PC-3 (cell line): ENCODE measurements around the gene TUBA4B. TPM values are rescaled to one million over a fixed set of nuclear protein-coding genes. Genes with fewer than 3 reads are reported as not detected.

Experiments
- ATAC-seq: fragments of 200-7000 bp; cut with Tn5 transposase; 2 replicates; pipeline ENCODE4 v1.9.1; 2020; ENCODE audit warnings: mild to moderate bottlenecking, moderate library complexity
- BruUV-seq: library from RNA; stranded (reverse); fragments of 400-500 nt; replicated peaks from 2 replicates; lab custom pipeline; 2021; lab: Mats Ljungman, UMichigan
- CTCF ChIA-PET: fragments of 300-600 bp; sonication (Branson Sonifier 250); formaldehyde crosslinking; loops from one replicate; lab custom pipeline; 2022; ENCODE audit warnings: antibody characterized with exemption; lab: Charles Lee
- POLR2A ChIA-PET: fragments of 300-600 bp; sonication (Branson Sonifier 250); formaldehyde crosslinking; loops from one replicate; lab custom pipeline; 2022; ENCODE audit warnings: antibody characterized with exemption; ENCODE audit not compliant: unreplicated experiment; lab: Charles Lee
- DNase-seq: peaks from one replicate; pipeline ENCODE4 v3.0.0-alpha.2; 2015
- H2AFZ ChIP-seq: fragments of 300-600 bp; sonication (generic); 2 replicates; pipeline ENCODE4 v1.6.0; 2016; ENCODE audit warnings: antibody characterized with exemption, low read length
- H3F3A ChIP-seq: fragments of 300-600 bp; sonication (generic); one replicate; pipeline ENCODE4 v1.6.0; 2017; ENCODE audit warnings: antibody characterized with exemption, low read length, control low read depth, mild to moderate bottlenecking; ENCODE audit not compliant: unreplicated experiment
- H3K27ac ChIP-seq: fragments of 300-600 bp; sonication (generic); 2 replicates; pipeline ENCODE4 v1.5.1; 2016; ENCODE audit warnings: mild to moderate bottlenecking, low read length
- H3K27me3 ChIP-seq: fragments of 300-600 bp; sonication (generic); 2 replicates; pipeline ENCODE4 v1.6.1; 2016; ENCODE audit warnings: low read length, mixed read lengths
- H3K36me3 ChIP-seq: fragments of 300-600 bp; sonication (generic); 2 replicates; pipeline ENCODE4 v1.6.1; 2016; ENCODE audit warnings: low read depth, mixed run types, low read length, mixed read lengths
- H3K4me1 ChIP-seq: fragments of 300-600 bp; sonication (generic); 2 replicates; pipeline ENCODE4 v1.5.1; 2016; ENCODE audit warnings: low read length; ENCODE audit not compliant: insufficient read depth
- H3K4me2 ChIP-seq: fragments of 300-600 bp; sonication (generic); 2 replicates; pipeline ENCODE4 v1.6.0; 2016; ENCODE audit warnings: low read length
- H3K4me3 ChIP-seq: fragments of 300-600 bp; sonication (generic); 2 replicates; pipeline ENCODE4 v1.5.1; 2016; ENCODE audit warnings: mild to moderate bottlenecking, low read length, mixed read lengths
- H3K79me2 ChIP-seq: fragments of 300-600 bp; sonication (generic); 2 replicates; pipeline ENCODE4 v1.6.1; 2017; ENCODE audit warnings: low read length, mixed read lengths
- H3K9ac ChIP-seq: fragments of 300-600 bp; sonication (generic); 2 replicates; pipeline ENCODE4 v1.6.0; 2016; ENCODE audit warnings: mild to moderate bottlenecking, low read length
- H3K9me2 ChIP-seq: fragments of 300-600 bp; sonication (generic); replicated peaks from 2 replicates; pipeline ENCODE4 v1.6.1; 2016; ENCODE audit warnings: mixed run types, low read length, mixed read lengths
- H3K9me3 ChIP-seq: fragments of 300-600 bp; sonication (generic); 2 replicates; pipeline ENCODE4 v1.6.1; 2016; ENCODE audit warnings: low read length, mixed read lengths
- H4K20me1 ChIP-seq: fragments of 300-600 bp; sonication (generic); 2 replicates; pipeline ENCODE4 v1.6.1; 2016; ENCODE audit warnings: low read length, mixed read lengths
- EZH2 ChIP-seq: fragments of 300-600 bp; sonication (generic); IDR thresholded peaks from one replicate; pipeline ENCODE4 v1.6.1; 2017; ENCODE audit warnings: antibody characterized with exemption, mild to moderate bottlenecking, low read length; ENCODE audit not compliant: unreplicated experiment
- EZH2phosphoT487 ChIP-seq: fragments of 300-600 bp; sonication (generic); IDR thresholded peaks from 2 replicates; pipeline ENCODE4 v1.6.1; 2018; ENCODE audit warnings: mild to moderate bottlenecking, antibody characterized with exemption, low read length, borderline replicate concordance
- intact Hi-C: fragments of 100-400 bp; cut with micrococcal nuclease; formaldehyde crosslinking; loops from 2 replicates; pipeline ENCODE4 v1.9.0; 2023
- total RNA-seq: library from RNA; depleted of rRNA; stranded (reverse); fragments of >200 nt; gene quantifications from 2 replicates; pipeline ENCODE4 v1.2.3, GENCODE V29; 2014
- TF ChIP-seq, protein P1 (sequence below): fragments of 300-600 bp; sonication (generic); conservative IDR thresholded peaks from 2 replicates; pipeline ENCODE4 v1.5.1; 2017; ENCODE audit warnings: antibody characterized with exemption, low read depth, mild to moderate bottlenecking, low read length

The TUBA4B gene
- total RNA-seq, 1 experiment from 2014 or later, result not detected

DNA sequence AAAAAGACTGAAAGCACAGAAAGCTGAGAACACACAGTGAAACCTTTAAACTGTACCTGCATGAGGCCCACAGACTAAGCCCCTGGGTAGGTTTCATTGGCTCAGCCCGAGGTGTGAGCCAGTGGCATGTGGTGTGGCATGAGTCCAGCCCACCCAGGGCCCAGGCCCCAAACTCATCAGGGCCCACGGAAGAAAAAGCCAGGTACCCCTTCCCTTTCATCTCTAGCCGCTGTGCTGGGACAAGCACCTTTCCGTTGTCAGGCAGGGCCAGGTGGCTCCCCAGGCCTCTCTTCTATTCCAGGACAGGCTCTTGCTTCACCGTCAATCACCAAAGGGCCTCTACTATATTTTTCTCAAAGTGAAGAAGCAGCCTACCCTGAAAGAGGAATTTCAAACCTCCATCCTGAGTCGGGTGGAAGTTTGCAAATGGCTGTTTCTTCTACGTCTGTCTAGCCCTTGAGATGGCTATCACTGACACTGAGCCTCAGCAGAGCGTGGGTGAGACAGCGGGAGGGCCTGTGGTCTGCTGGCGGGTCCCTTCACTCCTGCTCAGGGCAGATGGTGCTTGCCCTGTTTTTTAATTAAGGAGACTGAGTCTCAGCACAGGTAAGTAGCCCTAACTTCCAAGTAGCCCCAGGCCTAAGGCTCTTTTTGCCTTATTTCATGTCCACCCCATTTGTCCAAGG lies 34.7 kb downstream of the TUBA4B start:
- ChIA-PET POLR2A (interaction anchor here (0.6 kb wide), 1 partner anchor 66 kb away, joined by 6 read pairs; no protein-coding TSS in a partner anchor), CTCF (no interaction called here)
- no peak for TF ChIP-seq EZH2
- TF ChIP-seq, protein P1, sequence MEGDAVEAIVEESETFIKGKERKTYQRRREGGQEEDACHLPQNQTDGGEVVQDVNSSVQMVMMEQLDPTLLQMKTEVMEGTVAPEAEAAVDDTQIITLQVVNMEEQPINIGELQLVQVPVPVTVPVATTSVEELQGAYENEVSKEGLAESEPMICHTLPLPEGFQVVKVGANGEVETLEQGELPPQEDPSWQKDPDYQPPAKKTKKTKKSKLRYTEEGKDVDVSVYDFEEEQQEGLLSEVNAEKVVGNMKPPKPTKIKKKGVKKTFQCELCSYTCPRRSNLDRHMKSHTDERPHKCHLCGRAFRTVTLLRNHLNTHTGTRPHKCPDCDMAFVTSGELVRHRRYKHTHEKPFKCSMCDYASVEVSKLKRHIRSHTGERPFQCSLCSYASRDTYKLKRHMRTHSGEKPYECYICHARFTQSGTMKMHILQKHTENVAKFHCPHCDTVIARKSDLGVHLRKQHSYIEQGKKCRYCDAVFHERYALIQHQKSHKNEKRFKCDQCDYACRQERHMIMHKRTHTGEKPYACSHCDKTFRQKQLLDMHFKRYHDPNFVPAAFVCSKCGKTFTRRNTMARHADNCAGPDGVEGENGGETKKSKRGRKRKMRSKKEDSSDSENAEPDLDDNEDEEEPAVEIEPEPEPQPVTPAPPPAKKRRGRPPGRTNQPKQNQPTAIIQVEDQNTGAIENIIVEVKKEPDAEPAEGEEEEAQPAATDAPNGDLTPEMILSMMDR, result no peak
- TF ChIP-seq EZH2phosphoT487, result no peak
- Histone ChIP-seq H3K4me2 (no peak overlapping the region), H3K9me3 (no peaks in the 10 kb centered on the region), H3K9ac (no peak overlapping the region), H3K27ac (no peak overlapping the region), H3K9me2 (no peaks in the 10 kb centered on the region), H3K36me3 (peaks cover 3% of the 10 kb centered on the region; the same call in 1 of the 2 replicates), H3F3A (no peaks in the 10 kb centered on the region), H3K4me3 (no peak overlapping the region), H4K20me1 (no peaks in the 10 kb centered on the region), H3K79me2 (no peaks in the 10 kb centered on the region), H2AFZ (no peak overlapping the region), H3K4me1 (peaks cover 11% of the 10 kb centered on the region), H3K27me3 (no peaks in the 10 kb centered on the region)
- no TSS peak for BruUV-seq
- no peak for ATAC-seq
- intact Hi-C loops, result no loop called here
- no peak for DNase-seq

DNA sequence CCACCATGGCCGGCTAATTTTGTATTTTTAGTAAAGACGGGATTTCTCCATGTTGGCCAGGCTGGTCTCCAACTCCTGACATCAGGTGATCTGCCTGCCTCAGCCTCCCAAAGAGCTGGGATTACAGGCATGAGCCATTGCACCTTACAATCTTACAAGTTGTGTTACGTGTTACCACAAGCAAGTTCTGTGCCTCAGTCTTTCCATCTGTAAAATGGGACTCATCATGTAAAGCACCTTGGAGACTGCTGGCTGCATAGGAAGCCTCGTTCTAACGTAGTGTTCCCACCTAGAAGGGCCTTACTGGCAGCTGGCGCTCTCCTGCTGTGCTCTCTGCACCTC lies 36.1 kb downstream of the TUBA4B start:
- H3K9me3 ChIP-seq, result no peaks in the 10 kb centered on the region
- H4K20me1 ChIP-seq, result no peaks in the 10 kb centered on the region
- no peak overlapping the region for H3K4me3 ChIP-seq
- H3K27me3 ChIP-seq, result no peaks in the 10 kb centered on the region
- H3K4me1 ChIP-seq, result peaks cover 14% of the 10 kb centered on the region
- no peaks in the 10 kb centered on the region for H3K79me2 ChIP-seq
- no peak overlapping the region for H2AFZ ChIP-seq
- H3K27ac ChIP-seq, result no peak overlapping the region
- H3F3A ChIP-seq, result no peaks in the 10 kb centered on the region
- ATAC-seq (no peak), DNase-seq (no peak)
- H3K9me2 ChIP-seq, result no peaks in the 10 kb centered on the region
- ChIA-PET POLR2A (no interaction called here), CTCF (no interaction called here)
- H3K36me3 ChIP-seq, result peaks cover 3% of the 10 kb centered on the region; the same call in 1 of the 2 replicates
- BruUV-seq, result no TSS peak
- intact Hi-C loops, result no loop called here
- H3K9ac ChIP-seq, result no peak overlapping the region
- TF ChIP-seq, protein P1, result no peak
- TF ChIP-seq EZH2phosphoT487, result no peak
- TF ChIP-seq EZH2, result no peak
- H3K4me2 ChIP-seq, result peak overlapping the region; percentile 42
